GM23248 (cell line): Measurements from ENCODE around the gene FAM174A.

Source experiments
- EZH2 ChIP-seq: fragments of 200-600 bp; sonication (generic); IDR thresholded peaks from 2 replicates; pipeline ENCODE4 v1.6.1; 2018; ENCODE audit warnings: antibody characterized with exemption, mild to moderate bottlenecking; ENCODE audit not compliant: insufficient read depth, poor library complexity, severe bottlenecking
- EZH2phosphoT487 ChIP-seq: fragments of 200-600 bp; sonication (generic); IDR thresholded peaks from 2 replicates; pipeline ENCODE4 v1.6.1; 2018; ENCODE audit warnings: antibody characterized with exemption, moderate library complexity, mild to moderate bottlenecking, low read depth; ENCODE audit not compliant: insufficient read depth

DNA sequence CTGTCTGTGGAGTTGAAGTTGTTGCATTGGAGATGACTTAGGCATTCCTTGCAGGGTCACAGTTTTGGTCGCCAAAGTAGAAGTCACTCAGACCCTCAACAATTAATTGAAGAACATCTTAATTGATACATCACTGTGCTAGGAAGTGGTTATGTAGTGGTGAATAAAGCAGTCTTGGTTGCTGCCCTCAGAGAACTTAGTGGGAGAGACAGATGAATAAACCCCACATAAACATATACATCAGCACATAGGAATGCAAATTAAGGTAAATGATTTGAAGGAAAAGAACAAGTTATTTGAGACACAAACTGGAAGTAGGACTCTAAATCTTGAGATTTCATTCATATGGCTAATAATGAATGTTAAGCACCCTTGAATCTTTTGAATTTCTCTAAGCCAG is 25.7 kb downstream of the FAM174A start:
- TF ChIP-seq EZH2 (no peak), EZH2phosphoT487 (no peak)
